ENCODE data around the gene IMPDH1.

DNA sequence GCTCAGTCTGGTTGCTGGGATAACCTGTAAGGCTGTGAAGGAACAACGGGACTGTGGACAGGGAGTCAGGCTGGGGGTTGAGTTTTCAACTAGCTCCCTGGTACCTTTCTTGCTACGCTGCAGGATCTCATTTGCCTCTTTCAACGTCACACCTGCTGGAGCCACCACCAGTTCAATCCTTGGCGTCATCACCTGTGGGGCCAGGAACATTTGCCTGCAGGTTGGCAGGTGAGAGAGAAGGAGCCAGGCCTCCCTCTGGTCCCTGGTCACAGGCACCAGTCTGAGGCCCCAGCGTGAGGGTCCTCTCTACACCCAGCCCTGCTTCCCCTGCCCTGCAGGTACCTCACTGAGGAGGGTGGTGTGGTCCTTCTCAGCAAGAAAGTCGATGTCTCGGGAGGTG is 9.8 kb downstream of the IMPDH1 start:
- TF ChIP-seq GATA2 (IDR thresholded peaks at IDR 0.05; ENCODE audit: low read depth, low read length) (no peak), GATA3 (IDR thresholded peaks at IDR 0.05; ENCODE audit: low read depth, low read length) (no peak)

All from SH-SY5Y (cell line).